ENCODE data around the gene CCNI2.
"Not testable (repeated sequence)": the region's sequence is repeated elsewhere in the genome, so short reads cannot be mapped to it uniquely, and the experiment has no call there.

The CCNI2 gene

DNA sequence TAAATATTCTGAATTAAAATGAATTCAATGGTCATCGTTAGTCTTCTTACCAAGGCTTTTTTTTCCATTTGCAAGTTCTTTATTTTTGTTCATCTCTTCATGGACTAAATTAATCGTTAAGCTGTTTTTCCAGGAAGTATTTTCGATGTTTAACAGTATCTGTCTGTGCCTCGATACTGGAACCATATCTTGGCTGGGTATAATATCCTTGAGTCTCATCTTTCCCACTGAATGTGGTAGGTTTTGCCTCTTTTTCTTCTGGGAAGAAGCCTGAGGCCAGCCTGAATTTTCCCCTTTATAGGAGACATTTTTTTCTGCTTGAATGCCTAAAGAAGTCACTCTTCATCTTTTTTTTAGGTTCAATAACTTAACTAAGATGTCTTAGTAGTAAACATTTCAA is 33.8 kb downstream of the CCNI2 start:
- no peak for DNase-seq (ENCODE audit: low spot score)

DNA sequence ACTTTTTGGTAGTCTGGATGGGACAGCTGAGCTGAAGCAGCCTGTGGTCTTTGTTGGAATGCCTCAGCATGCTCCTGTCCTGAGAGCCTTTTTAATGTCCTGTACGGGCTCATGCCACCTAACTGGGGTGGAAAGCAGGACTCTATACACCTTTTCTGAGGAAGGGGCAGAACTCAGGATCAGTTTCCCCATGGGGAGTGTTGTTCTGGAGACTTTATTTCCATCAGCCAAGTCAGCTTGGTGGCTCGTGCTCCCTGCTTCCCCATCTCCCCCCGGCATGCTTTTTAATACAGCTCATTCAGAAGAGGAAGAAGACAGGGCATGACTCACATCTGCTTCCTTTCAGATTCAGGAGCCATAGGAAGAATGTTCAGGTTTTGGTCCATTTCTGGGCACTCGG is 34.9 kb downstream of the CCNI2 start:
- DNase-seq (ENCODE audit: low spot score): no peak

DNA sequence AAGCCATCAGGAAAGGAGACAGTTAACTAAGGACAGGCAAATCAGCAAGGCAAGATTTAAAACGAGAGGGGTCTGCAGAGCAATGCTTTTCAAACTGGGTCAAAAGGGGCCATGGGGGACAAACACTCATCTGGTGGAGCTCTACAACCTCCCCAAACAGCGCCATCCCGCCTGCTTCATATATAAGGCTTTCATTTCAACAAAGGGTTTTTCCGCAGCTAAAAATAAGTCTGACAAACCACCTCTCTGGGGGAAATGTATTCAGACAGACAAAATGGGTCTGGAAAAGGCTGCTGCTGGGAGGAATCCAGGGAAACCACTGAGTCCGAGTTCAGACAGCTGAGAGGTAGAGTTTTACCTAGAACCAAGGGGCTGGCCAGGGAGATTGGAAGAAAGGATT is 38.1 kb downstream of the CCNI2 start:
- no peak for DNase-seq (ENCODE audit: low spot score)

DNA sequence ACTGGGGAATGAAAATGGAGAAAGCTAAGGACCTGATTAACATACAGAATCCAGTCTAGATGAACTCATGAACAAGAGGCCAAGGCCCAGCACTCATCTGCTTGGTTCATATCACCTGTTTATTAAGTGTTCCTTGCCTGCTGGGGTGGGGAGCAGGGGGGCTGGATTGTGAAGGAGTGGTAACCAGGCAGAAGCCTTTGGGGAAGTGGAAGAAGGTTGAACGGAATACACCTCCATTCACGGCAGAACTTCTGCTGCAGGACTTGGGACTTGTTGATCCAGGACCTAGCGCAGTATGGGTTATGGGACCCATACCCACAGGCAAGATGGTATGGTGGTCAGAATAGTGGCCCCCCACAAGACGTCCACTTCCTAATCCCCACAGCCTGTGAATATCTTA is 38.6 kb downstream of the CCNI2 start:
- no peak for DNase-seq (ENCODE audit: low spot score)

DNA sequence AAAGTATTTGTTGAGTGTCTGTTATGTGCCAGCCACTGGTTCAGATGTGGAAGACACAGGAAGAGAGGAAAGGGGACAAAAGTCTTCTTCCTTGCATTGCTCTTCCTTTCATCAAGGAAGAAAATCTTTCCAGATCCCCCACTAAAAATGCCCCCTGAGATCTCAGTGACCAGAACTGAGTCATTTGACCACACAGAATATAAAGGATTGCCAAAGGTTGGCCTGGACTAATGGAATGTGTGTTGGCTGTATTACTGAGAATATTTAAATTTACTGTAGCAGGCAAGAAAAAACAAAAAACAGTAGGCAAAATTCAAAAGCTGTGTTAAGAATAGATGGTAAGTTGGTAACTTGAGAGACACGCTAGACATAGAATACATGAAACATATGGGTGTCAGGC is 39.9 kb downstream of the CCNI2 start:
- DNase-seq (ENCODE audit: low spot score): no peak

DNA sequence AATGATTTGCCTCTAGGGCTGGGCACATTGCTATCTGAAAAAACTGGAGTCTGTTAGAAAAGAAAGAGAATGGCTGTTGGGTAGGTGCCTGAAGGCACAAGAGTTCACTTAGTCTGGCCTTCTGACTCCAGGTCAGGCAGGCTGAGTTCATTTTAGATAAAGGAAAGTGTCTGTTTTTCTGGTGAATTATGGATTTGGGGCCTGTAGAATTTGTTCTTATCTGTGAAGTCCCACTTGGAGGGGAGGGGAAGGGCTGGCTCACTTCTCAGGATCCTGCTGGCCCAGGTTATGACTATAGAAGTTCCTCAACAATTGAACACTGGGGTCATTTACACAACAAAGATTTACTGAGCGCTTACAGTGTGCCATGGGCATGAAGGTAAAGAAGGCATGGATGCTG is 41.3 kb downstream of the CCNI2 start:
- DNase-seq (ENCODE audit: low spot score): no peak

DNA sequence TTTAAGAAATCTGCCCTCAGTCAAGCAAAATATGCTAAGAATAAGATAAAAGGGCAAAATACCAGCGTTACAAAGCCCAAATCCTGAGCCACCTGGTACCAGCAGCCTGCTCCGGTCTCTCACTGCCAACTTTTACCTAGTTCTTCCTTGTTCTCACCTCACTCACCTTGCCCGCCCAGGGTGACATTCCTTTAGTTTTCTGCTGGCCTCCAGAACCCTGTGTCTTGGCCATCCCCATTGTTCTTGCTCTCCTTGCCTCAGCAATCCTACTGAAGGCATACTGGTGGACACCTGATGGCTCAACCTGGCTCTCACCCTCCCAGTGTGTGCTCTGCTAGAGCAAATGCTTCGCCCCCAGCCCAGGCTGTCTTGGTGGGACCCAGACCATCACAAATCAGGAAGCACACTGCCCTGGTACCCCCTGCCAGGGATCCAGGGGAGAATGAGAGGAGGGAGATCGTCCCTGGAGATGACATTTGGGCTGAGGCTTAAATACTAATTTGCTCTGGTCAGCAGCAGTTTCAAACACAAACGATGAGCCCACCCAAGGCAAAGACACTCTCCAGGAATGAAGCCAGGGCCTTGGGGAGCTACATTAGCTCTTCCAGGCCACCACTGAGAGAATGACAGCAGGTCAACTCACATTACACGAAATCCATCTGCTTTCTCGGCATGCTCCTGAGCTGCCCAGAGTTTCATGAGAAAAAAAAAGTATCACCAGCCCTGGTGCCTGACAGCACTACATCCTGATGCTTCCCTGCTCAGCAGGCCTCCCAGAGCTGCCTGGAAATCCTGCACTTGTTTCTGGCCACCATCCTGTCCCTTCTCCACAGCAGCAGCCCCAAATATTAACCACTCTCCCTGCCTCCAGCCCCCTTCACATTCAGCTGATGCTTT is 42.0 kb downstream of the CCNI2 start:
- no peak for DNase-seq (ENCODE audit: low spot score)

DNA sequence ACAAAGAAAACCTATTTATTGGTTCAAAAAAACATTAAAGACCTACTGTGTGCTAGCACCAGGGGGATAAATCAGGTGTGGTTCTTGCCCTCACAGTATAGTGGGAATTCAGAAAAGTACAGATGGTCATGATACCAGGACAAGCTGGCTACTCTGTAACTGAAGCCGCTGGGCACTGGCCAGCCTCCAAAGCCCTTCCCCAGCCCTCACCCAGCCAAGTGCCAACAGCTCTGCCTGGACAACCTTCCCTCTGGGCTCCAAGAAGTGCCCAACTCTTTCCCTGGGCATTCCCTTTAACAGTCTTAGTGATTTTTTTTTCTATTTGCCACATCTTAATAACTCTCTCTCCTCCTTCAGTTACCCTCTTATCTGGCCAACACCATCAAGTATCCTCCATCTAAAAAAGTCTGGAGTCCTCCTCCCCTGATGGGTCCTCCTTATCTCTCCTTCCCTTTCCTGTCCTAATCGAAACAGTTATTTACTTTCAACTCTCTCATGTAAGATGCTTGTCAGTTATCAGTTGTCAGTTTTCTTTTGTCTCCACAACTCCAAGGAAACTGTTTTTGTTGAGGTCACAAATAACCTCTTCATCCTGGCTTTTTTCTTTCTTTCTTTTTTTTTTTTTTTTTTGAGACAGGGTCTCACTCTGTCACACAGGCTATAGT is 43.1 kb downstream of the CCNI2 start:
- DNase-seq (ENCODE audit: low spot score): no peak

DNA sequence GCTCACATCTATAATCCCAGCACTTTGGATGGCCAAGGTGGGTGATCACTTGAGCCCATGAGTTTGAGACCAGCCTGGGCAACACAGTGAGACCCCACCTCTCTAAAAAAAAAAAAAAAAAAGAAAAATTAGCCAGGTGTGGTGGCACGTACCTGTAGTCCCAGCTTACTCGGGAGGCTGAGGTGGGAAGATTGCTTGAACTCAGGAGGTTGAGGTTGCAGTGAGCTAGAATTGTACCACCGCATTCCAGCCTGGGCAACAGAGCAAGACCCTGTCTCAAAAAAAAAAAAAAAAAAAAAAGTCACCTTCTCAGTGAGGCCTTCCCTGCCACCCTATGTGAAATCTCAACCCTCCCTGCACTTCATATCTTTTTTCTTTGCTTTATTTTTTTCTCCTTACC is 43.8 kb downstream of the CCNI2 start:
- DNase-seq (ENCODE audit: low spot score): no peak

DNA sequence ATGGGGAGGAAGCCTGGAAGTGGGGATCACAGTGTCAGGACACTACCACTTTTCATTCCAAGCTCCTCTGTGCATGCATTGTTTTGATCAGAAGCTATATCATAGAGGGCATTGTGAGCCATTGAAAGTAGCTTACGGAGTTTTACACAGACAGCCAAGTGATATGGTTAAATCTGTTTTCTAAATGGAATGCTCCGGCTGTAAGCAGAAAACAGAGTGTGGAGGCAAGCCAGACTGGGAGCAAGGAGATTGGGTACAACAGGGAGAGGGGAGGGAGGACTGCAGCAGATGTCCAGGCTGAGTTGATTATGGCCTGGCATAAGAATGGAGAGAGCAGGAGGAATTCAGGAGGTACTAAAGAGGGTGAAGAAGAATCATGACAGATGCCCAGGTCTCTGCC is 50.4 kb downstream of the CCNI2 start:
- DNase-seq (ENCODE audit: low spot score): no peak

DNA sequence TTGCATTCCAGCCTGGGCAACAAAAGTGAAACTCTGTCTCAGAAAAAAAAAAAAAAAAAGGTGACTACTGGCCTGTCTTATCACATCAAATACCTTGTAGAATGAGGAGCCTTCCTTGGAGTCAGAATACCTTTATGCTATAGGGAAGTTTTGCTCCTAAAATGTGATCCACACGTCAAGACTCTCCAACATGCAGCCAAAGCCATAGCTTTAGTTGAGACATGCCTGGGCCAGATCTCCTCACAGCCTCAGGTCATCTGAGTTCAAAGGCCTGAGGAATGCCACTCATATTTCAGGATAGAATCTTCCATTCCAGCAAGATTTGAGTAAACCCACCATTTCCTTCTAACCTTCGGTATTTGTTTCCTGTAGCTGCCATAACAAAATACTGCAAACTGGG is 52.2 kb downstream of the CCNI2 start:
- no peak for DNase-seq (ENCODE audit: low spot score)

DNA sequence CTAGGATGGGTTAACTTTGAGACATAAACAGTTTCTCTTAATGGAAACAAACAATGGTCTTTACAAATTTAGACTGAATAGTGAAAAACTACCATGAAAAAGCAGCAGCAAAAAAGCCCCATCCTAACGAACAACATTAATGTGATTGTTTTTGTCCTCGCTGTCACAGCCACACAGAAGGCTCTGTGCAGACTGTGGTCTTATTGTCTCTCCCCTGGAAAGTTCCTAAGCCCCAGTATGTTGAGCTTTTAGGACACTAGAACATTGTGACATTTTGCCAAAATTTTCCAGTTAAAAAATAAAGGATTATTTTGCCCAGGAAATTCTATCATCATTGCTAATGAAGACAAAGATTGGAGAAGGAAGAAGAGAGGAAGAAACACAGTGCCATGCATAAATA is 53.3 kb downstream of the CCNI2 start:
- DNase-seq (ENCODE audit: low spot score): no peak

DNA sequence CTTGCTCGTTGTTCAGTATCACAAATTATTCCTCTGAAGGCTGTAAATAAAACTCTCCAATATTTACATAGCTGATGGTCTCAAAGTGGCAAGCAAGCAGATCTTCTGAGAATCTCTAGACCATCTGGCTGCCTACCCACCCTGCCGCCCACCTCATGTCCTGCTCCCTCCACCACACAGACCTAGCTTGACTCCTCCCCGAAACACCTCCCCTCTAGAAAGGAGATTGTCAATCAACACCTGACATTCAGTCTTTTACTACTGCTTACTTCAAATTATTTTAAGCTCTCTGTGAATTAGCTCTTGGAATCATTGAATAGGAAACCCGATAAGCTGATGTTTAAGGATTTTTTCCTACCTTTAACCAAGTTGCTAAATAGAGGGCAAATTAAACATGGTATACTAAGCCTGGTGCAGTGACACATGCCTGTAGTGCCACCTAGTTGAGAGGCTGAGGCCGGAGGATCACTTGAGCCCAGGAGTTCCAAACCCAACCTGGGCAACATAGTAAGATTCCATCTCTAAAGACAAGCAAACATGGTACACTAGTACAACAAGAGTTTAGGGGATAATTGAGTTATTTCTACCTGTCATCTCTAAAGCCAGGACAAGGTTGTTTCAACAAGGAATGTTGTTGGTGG is 54.9 kb downstream of the CCNI2 start:
- no peak for DNase-seq (ENCODE audit: low spot score)

DNA sequence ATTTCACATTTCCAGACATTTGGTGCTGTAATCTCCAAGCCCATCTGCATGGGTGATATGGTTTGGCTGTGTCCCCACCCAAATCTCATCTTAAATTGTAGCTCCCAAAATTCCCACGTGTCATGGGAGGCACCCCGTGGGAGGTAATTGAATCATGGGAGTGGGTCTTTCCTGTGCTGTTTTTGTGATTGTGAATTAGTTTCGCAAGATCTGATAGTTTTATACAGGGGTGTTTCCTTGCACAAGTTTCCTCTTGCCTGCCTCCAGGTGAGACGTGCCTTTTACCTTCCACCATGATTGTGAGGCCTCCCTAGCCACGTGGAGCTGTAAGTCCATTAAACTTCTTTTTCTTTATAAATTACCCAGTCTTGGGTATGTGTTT is 55.5 kb downstream of the CCNI2 start:
- DNase-seq (ENCODE audit: low spot score): not testable (repeated sequence)
